MCF 10A (cell line): ENCODE measurements around the gene PPBP. TPM values are rescaled to one million over a fixed set of nuclear protein-coding genes. Genes with fewer than 3 reads are reported as not detected.

Experiments
- BruUV-seq: library from RNA; stranded (reverse); fragments of 400-500 nt; replicated peaks from 2 replicates; lab custom pipeline; 2021; lab: Mats Ljungman, UMichigan
- CTCF ChIA-PET: fragments of 300-600 bp; sonication (Branson Sonifier 250); formaldehyde crosslinking; extraction: SDS; loops from one replicate; lab custom pipeline; 2021; ENCODE audit warnings: antibody characterized with exemption, inconsistent platforms; lab: Yijun Ruan, JAX
- POLR2A ChIA-PET: fragments of 300-600, 350-650 bp; sonication (Branson Sonifier 250); formaldehyde crosslinking; extraction: SDS; loops from one replicate; lab custom pipeline; 2020; ENCODE audit warnings: antibody characterized with exemption, inconsistent platforms; lab: Yijun Ruan, JAX
- DNase-seq: peaks from one replicate; pipeline ENCODE4 v3.0.0-alpha.2; 2018; ENCODE audit not compliant: unreplicated experiment
- H3K27ac Mint-ChIP-seq: one replicate; pipeline ENCODE4 v1.8.0; 2022; ENCODE audit warnings: mild to moderate bottlenecking, low read depth, mixed read lengths; ENCODE audit not compliant: unreplicated experiment
- H3K27me3 Mint-ChIP-seq: one replicate; pipeline ENCODE4 v1.8.0; 2022; ENCODE audit warnings: mixed read lengths; ENCODE audit not compliant: insufficient read depth, unreplicated experiment
- H3K36me3 Mint-ChIP-seq: one replicate; pipeline ENCODE4 v1.8.0; 2022; ENCODE audit warnings: mild to moderate bottlenecking, moderate library complexity, mixed read lengths; ENCODE audit not compliant: insufficient read depth, unreplicated experiment
- H3K4me1 Mint-ChIP-seq: one replicate; pipeline ENCODE4 v1.8.0; 2022; ENCODE audit warnings: mixed read lengths; ENCODE audit not compliant: insufficient read depth, unreplicated experiment
- H3K4me3 Mint-ChIP-seq: one replicate; pipeline ENCODE4 v1.8.0; 2022; ENCODE audit warnings: mild to moderate bottlenecking, moderate library complexity, mixed read lengths; ENCODE audit not compliant: unreplicated experiment
- H3K9me3 Mint-ChIP-seq: one replicate; pipeline ENCODE4 v1.8.0; 2022; ENCODE audit warnings: mixed read lengths; ENCODE audit not compliant: unreplicated experiment
- CTCF ChIP-seq: fragments of 200-600 bp; IDR thresholded peaks from one replicate; pipeline ENCODE4 v1.8.0; 2022; ENCODE audit warnings: antibody characterized with exemption, mild to moderate bottlenecking; ENCODE audit not compliant: unreplicated experiment
- intact Hi-C: fragments of 100-400 bp; cut with micrococcal nuclease; formaldehyde crosslinking; loops from 2 replicates; pipeline ENCODE4 v1.14.1; 2022
- total RNA-seq: library from RNA; stranded (reverse); gene quantifications from 2 replicates; pipeline ENCODE4 v1.2.3, GENCODE V29; 2022

PPBP gene
- total RNA-seq, 1 experiment from 2014 or later: not detected

GRCh38 chr4:73991742-73992000, 3.7 kb upstream of the PPBP start:
- no peaks in the 10 kb centered on the region for H3K9me3 Mint-ChIP-seq
- H3K27ac Mint-ChIP-seq: no peak overlapping the region
- ChIA-PET CTCF (no interaction called here), POLR2A (interaction anchor here (0.7 kb wide), 1 partner anchor 9 kb away, joined by 3 read pairs; no protein-coding TSS in a partner anchor)
- H3K27me3 Mint-ChIP-seq: no peaks in the 10 kb centered on the region
- intact Hi-C loops: no loop called here
- no peak overlapping the region for H3K4me3 Mint-ChIP-seq
- no peak for DNase-seq
- H3K36me3 Mint-ChIP-seq: no peaks in the 10 kb centered on the region
- H3K4me1 Mint-ChIP-seq: no peaks in the 10 kb centered on the region
- no TSS peak for BruUV-seq
- TF ChIP-seq CTCF: no peak

- POLR2A ChIA-PET: interaction anchor here (0.7 to 1.1 kb wide), 3 partner anchors 9 to 108 kb away, joined by 3 read pairs; partner anchors contain the start of gene CXCL2
- no TSS peak for BruUV-seq
- H3K27ac Mint-ChIP-seq: no peak overlapping the region
- no peaks in the 10 kb centered on the region for H3K4me1 Mint-ChIP-seq
- no peak for TF ChIP-seq CTCF
- CTCF ChIA-PET: interaction anchor here (0.6 kb wide), 1 partner anchor 46 kb away, joined by 3 read pairs; no protein-coding TSS in a partner anchor
- no peak overlapping the region for H3K4me3 Mint-ChIP-seq
- H3K27me3 Mint-ChIP-seq: no peaks in the 10 kb centered on the region
- DNase-seq: no peak
- H3K36me3 Mint-ChIP-seq: no peaks in the 10 kb centered on the region
- intact Hi-C loops: no loop called here
- no peaks in the 10 kb centered on the region for H3K9me3 Mint-ChIP-seq
These were observed 3.2 kb upstream of the PPBP start for GRCh38 chr4:73990988-73991741.

GRCh38 chr4:73989928-73990327, 1.9 kb upstream of the PPBP start:
- no TSS peak for BruUV-seq
- no peaks in the 10 kb centered on the region for H3K4me1 Mint-ChIP-seq
- no peaks in the 10 kb centered on the region for H3K27me3 Mint-ChIP-seq
- H3K36me3 Mint-ChIP-seq: no peaks in the 10 kb centered on the region
- no peak for TF ChIP-seq CTCF
- POLR2A ChIA-PET: interaction anchor here (1.1 kb wide), 1 partner anchor 109 kb away, joined by 3 read pairs; the partner anchor contains the start of gene CXCL2
- H3K9me3 Mint-ChIP-seq: no peaks in the 10 kb centered on the region
- no peak overlapping the region for H3K4me3 Mint-ChIP-seq
- DNase-seq: no peak
- intact Hi-C loops: no loop called here
- CTCF ChIA-PET: interaction anchor here (0.5 kb wide), 2 partner anchors 8 to 336 kb away, joined by 3 read pairs; partner anchors contain the start of gene PF4
- H3K27ac Mint-ChIP-seq: no peak overlapping the region

GRCh38 chr4:73989031-73989430, 1.0 kb upstream of the PPBP start:
- Mint-ChIP-seq H3K9me3 (no peaks in the 10 kb centered on the region), H3K36me3 (no peaks in the 10 kb centered on the region), H3K4me1 (no peaks in the 10 kb centered on the region), H3K27ac (no peak overlapping the region), H3K4me3 (no peak overlapping the region), H3K27me3 (no peaks in the 10 kb centered on the region)
- intact Hi-C loops: no loop called here
- BruUV-seq: no TSS peak
- CTCF ChIA-PET: no interaction called here
- POLR2A ChIA-PET: interaction anchor here (0.6 kb wide), 1 partner anchor 41 kb away, joined by 3 read pairs; no protein-coding TSS in a partner anchor
- no peak for DNase-seq
- no peak for TF ChIP-seq CTCF
